Measurements from ENCODE around the gene DUSP10. TPM values are rescaled to one million over a fixed set of nuclear protein-coding genes. Genes with fewer than 3 reads are reported as not detected.
A peak's percentile ranks its signal among the peaks of the same experiment; 100 is the strongest.

The DUSP10 gene
- total RNA-seq, 1 experiment from 2014 or later: 1.7 TPM

DNA sequence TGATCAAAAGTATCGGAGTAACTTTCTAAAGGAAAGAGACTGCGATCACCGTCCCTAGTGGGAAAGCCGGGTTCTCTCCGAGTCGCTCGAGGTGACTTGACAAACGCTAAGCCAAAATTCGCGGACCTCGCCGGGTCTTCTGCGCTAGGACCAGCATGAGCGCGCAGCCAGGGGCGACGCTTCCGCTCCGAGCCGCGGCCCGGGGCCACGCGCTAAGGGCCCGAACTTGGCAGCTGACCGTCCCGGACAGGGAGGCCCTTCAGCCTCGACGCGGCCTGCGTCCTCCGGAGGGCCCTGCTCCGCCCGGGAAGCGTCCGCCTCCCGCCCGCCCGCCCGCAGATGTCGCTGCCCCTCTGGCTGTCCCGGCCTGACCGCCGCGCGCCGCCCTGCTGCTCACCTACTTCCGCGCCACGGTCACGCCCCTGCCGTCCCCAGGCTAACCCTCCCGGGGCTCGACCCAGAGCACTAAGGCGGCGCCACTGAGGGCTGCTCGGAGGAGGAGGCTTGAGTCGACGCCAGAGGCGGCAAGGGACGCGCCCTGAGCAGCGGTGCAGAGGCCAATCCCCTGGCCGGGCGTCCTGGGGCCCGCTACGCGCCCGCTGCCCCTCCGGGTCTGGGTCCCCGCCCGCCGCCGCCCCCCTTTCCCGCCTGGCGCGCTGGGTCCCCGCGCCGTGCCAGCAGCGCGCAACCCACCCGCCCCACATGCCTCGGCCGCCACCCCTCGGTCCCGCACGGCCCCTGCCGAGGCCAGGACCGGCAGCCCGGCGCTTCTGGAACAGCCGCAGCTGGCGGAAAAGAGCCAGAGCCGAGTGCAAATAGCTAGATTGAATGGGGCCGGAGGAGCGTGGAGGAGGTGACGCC is 896 bp upstream of the DUSP10 start (continued):
- TF ChIP-seq POLR2AphosphoS5 (IDR thresholded peaks at IDR 0.05; ENCODE audit: low read depth, low read length): peak; percentile 41; the same call in 1 of the 2 replicates
- TF ChIP-seq JUND (IDR thresholded peaks at IDR 0.05): 0 out of 2 replicates have a peak, but pooled peaks have one; percentile 16
- no peak for TF ChIP-seq ELF1 (IDR thresholded peaks at IDR 0.05; ENCODE audit: borderline replicate concordance, low read depth)
- no peak for TF ChIP-seq POLR2A (IDR thresholded peaks at IDR 0.05; ENCODE audit: borderline replicate concordance, extremely low read depth, insufficient read depth, insufficient read length)
- TF ChIP-seq TCF7L2 (IDR thresholded peaks at IDR 0.05; ENCODE audit: borderline replicate concordance, extremely low read depth, insufficient read depth, insufficient read length): no peak
- peak; percentile 51 for TF ChIP-seq ZFX (IDR thresholded peaks at IDR 0.05)

DNA sequence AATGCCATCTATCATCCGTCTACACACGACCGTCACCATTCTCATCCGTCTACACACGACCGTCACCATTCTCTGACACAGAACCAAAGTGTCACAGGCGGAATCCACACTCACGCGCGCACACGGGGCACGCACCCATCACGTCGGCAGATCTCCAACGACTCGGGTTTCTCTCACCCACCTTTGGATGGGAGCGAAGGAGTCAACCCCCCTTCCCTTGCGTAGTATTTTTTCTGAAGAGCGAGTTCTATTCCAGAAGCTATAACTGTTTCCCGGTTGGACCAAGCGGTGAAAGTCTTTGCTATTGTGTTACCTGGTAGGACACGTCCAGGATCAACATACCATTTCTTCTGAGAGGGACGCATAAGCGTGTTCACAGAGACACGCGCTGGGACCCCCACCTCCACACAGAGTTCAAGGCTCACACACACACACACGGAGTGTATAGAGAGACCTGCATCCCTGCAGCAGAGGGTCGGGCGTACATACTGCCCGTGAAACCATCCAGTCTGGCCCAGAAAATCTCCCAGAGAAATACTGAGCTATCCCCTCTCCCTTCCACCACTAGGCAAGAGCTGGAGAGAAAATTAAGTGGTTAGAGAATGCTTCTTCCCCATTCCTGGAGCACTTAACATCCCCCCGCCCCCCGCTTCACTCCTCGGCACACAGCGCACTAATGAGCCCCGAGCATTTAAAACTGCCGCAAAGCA is 741 bp downstream of the DUSP10 start:
- intact Hi-C loops (cut with micrococcal nuclease): loop anchor here (5.0 kb wide), 1 partner anchor 716 kb away; no protein-coding TSS in a partner anchor
- Histone ChIP-seq H2AFZ (ENCODE audit: low read depth, low read length, poor library complexity, severe bottlenecking) (peak overlapping the region; percentile 71), H3K4me2 (ENCODE audit: low read length) (peak overlapping the region; percentile 99), H3K9me3 (ENCODE audit: control insufficient read depth in 1 of 2, insufficient read depth in 1 of 2, low read depth in 1 of 2, low read length in 2 of 2) (no peaks in the 10 kb centered on the region), H3K36me3 (ENCODE audit: control insufficient read depth in 1 of 2, insufficient read depth in 2 of 2, low read length in 2 of 2) (no peaks in the 10 kb centered on the region), H3K79me2 (ENCODE audit: insufficient read depth, low read length) (no peaks in the 10 kb centered on the region), H3K9me2 (ENCODE audit: insufficient read depth) (no peaks in the 10 kb centered on the region), H3K9ac (ENCODE audit: low read length) (peak overlapping the region; percentile 69), H3K4me3 (replicated peaks in 1 of 2; ENCODE audit: low read depth in 1 of 2, low read length in 2 of 2) (peak overlapping the region; percentile 74 to 76), H3K27me3 (ENCODE audit: insufficient read depth, low read length) (no peaks in the 10 kb centered on the region), H3K27ac (ENCODE audit: low read depth, low read length) (no peak overlapping the region), H3K4me1 (ENCODE audit: control insufficient read depth in 1 of 2, insufficient read depth in 2 of 2, low read length in 2 of 2) (peaks cover 5 to 20% of the 10 kb centered on the region in 2 experiments; a peak in 3 of 4 replicates), H4K20me1 (ENCODE audit: insufficient read depth) (no peaks in the 10 kb centered on the region)
- TSS peak; percentile 77 for BruUV-seq (replicated peaks)
- ChIA-PET RAD21 (ENCODE audit: low non-redundant PET in 1 of 2, low total read pairs in 2 of 2, uncharacterized antibody in 2 of 2, unreplicated experiment in 2 of 2) (interaction anchor here in 1 of 2 experiments (1.0 kb wide), 1 partner anchor 88 kb away, joined by 3 read pairs; no protein-coding TSS in a partner anchor), POLR2A (no interaction called here), CTCF (no interaction called here)
- ATAC-seq (no peak), DNase-seq (ENCODE audit: low read depth, low spot score) (no peak)
- TF ChIP-seq, protein P1, sequence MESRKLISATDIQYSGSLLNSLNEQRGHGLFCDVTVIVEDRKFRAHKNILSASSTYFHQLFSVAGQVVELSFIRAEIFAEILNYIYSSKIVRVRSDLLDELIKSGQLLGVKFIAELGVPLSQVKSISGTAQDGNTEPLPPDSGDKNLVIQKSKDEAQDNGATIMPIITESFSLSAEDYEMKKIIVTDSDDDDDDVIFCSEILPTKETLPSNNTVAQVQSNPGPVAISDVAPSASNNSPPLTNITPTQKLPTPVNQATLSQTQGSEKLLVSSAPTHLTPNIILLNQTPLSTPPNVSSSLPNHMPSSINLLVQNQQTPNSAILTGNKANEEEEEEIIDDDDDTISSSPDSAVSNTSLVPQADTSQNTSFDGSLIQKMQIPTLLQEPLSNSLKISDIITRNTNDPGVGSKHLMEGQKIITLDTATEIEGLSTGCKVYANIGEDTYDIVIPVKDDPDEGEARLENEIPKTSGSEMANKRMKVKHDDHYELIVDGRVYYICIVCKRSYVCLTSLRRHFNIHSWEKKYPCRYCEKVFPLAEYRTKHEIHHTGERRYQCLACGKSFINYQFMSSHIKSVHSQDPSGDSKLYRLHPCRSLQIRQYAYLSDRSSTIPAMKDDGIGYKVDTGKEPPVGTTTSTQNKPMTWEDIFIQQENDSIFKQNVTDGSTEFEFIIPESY (IDR thresholded peaks at IDR 0.05; ENCODE audit: extremely low read depth, insufficient replicate concordance, low read length): no peak
- TF ChIP-seq POLR2A (IDR thresholded peaks at IDR 0.05; ENCODE audit: borderline replicate concordance, extremely low read depth, insufficient read depth, insufficient read length): no peak
- no peak for TF ChIP-seq CEBPB (IDR thresholded peaks at IDR 0.05; ENCODE audit: low read depth)
- TF ChIP-seq YY1 (IDR thresholded peaks at IDR 0.05; ENCODE audit: extremely low read depth, insufficient replicate concordance, low read depth, low read length): no peak
- TF ChIP-seq FOSL1 (IDR thresholded peaks at IDR 0.05; ENCODE audit: low read depth): no peak
- no peak for TF ChIP-seq JUND (IDR thresholded peaks at IDR 0.05)
- TF ChIP-seq, protein P2, sequence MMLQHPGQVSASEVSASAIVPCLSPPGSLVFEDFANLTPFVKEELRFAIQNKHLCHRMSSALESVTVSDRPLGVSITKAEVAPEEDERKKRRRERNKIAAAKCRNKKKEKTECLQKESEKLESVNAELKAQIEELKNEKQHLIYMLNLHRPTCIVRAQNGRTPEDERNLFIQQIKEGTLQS (IDR thresholded peaks at IDR 0.05): no peak
- TF ChIP-seq CBX3 (IDR thresholded peaks at IDR 0.05; ENCODE audit: low read depth): no peak
- no peak for TF ChIP-seq EGR1 (IDR thresholded peaks at IDR 0.05; ENCODE audit: low read depth)
- TF ChIP-seq EZH2phosphoT487 (IDR thresholded peaks at IDR 0.05; ENCODE audit: borderline replicate concordance): no peak
- TF ChIP-seq, protein P3, sequence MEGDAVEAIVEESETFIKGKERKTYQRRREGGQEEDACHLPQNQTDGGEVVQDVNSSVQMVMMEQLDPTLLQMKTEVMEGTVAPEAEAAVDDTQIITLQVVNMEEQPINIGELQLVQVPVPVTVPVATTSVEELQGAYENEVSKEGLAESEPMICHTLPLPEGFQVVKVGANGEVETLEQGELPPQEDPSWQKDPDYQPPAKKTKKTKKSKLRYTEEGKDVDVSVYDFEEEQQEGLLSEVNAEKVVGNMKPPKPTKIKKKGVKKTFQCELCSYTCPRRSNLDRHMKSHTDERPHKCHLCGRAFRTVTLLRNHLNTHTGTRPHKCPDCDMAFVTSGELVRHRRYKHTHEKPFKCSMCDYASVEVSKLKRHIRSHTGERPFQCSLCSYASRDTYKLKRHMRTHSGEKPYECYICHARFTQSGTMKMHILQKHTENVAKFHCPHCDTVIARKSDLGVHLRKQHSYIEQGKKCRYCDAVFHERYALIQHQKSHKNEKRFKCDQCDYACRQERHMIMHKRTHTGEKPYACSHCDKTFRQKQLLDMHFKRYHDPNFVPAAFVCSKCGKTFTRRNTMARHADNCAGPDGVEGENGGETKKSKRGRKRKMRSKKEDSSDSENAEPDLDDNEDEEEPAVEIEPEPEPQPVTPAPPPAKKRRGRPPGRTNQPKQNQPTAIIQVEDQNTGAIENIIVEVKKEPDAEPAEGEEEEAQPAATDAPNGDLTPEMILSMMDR (IDR thresholded peaks at IDR 0.05 in 2 of 3, conservative IDR thresholded peaks at IDR 0.05 in 1 of 3; ENCODE audit: borderline replicate concordance in 1 of 3, insufficient read depth in 1 of 3, low read depth in 2 of 3, low read length in 2 of 3): no peak
- no peak for TF ChIP-seq ZFX (IDR thresholded peaks at IDR 0.05)
- no peak for TF ChIP-seq SIN3A (IDR thresholded peaks at IDR 0.05; ENCODE audit: low read depth)

Data from HCT116 (cell line).